H1 (cell line): Measurements from ENCODE around the gene MAML3. TPM values are rescaled to one million over a fixed set of nuclear protein-coding genes. Genes with fewer than 3 reads are reported as not detected.

Source experiments
- ATF2 ChIP-seq: IDR thresholded peaks from 2 replicates; pipeline ENCODE4 v1.6.1; 2012; ENCODE audit warnings: low read length, inconsistent platforms
- E2F6 ChIP-seq: IDR thresholded peaks from 2 replicates; pipeline ENCODE4 v1.6.1; 2012; ENCODE audit warnings: inconsistent platforms
- TEAD4 ChIP-seq: IDR thresholded peaks from 2 replicates; pipeline ENCODE4 v1.6.1; 2012; ENCODE audit warnings: low read depth, low read length, inconsistent platforms, mixed read lengths
- ZNF274 ChIP-seq: IDR thresholded peaks from 2 replicates; pipeline ENCODE4 v1.7.0; 2012; ENCODE audit warnings: low read length, borderline replicate concordance; ENCODE audit errors: extremely low read depth
- polyA plus RNA-seq, 7 experiments: library from polyadenylated mRNA; depleted of rRNA in 3 of 7; stranded (reverse) in 5 of 7; unstranded in 2 of 7; fragments of >200 nt in 5 of 7; fragments of 200-250 nt in 2 of 7; gene quantifications; 1 replicate in 5 of 7; 2 replicates in 1 of 7; 4 replicates in 1 of 7; pipeline versions ENCODE4 v1.2.1 to v1.2.3, GENCODE V29; 2011 to 2013; ENCODE audit warnings: missing spikeins in 2 of 7, mixed read lengths in 2 of 7
- total RNA-seq: library from RNA; stranded (reverse); fragmentation: NEBNext Ultra II Directional; extraction: Animal tissue kit (Norgen Biotek cat#: 25700); gene quantifications from 2 replicates; pipeline ENCODE4 v1.2.1, GENCODE V29; 2021

The MAML3 gene
- total and polyA plus RNA-seq, 2 of the 8 experiments (the other 6 are each of a cell fraction or from before 2014, with no cell fraction given): 2.1 to 5.7 TPM

- TF ChIP-seq E2F6: no peak
- no peak for TF ChIP-seq TEAD4
- TF ChIP-seq ZNF274: no peak
- no peak for TF ChIP-seq ATF2
Measured at GRCh38 chr4:139798456-139798855, 355.5 kb downstream of the MAML3 start (continued).
